Colon (tissue), 2 donors: ENCODE results near the gene RARB.
A peak's percentile ranks its signal among the peaks of the same experiment; 100 is the strongest.

Experiments
- FAIRE-seq: peaks from 2 replicates; lab custom pipeline; 2012; peaks lifted over from hg19 to GRCh38; lab: Jason Lieb, UNC
- donor health status: control.
- donor health status: control.

The RARB gene

GRCh38 chr3:25604107-25604805 lies 176.2 kb downstream of the RARB start:
- FAIRE-seq = peak; percentile 21

- FAIRE-seq = no peak
Measured at GRCh38 chr3:25610167-25610566, 182.1 kb downstream of the RARB start.

GRCh38 chr3:25610779-25611178 lies 182.7 kb downstream of the RARB start:
- FAIRE-seq = no peak

- FAIRE-seq = no peak
Measured at GRCh38 chr3:25611193-25611592, 183.1 kb downstream of the RARB start.

GRCh38 chr3:25618028-25618427 lies 190.0 kb downstream of the RARB start:
- no peak for FAIRE-seq

- FAIRE-seq = no peak
Measured at GRCh38 chr3:25619382-25619781, 191.3 kb downstream of the RARB start.

- no peak for FAIRE-seq
Measured at GRCh38 chr3:25620493-25620892, 192.4 kb downstream of the RARB start.

- FAIRE-seq = no peak
Measured at GRCh38 chr3:25621087-25621486, 193.0 kb downstream of the RARB start.

- FAIRE-seq = no peak
Measured at GRCh38 chr3:25631989-25632388, 203.9 kb downstream of the RARB start.

GRCh38 chr3:25633919-25634318 lies 205.9 kb downstream of the RARB start:
- FAIRE-seq = no peak

GRCh38 chr3:25635038-25635437 lies 207.0 kb downstream of the RARB start:
- no peak for FAIRE-seq
